ENCODE data around the gene RASGRP2.

- TF ChIP-seq CTCF (conservative IDR thresholded peaks at IDR 0.05 in 1 of 2, IDR thresholded peaks at IDR 0.05 in 1 of 2; ENCODE audit: low read depth in 1 of 2, low read length in 2 of 2) = no peak
- no peak for TF ChIP-seq EZH2 (IDR thresholded peaks at IDR 0.05; ENCODE audit: low read length, missing control alignments)
Measured at GRCh38 chr11:64784813-64785581, 41.1 kb upstream of the RASGRP2 start.
